ENCODE results near the gene PRKCSH. TPM values are rescaled to one million over a fixed set of nuclear protein-coding genes. Genes with fewer than 3 reads are reported as not detected.

The PRKCSH gene
- total RNA-seq, 1 donor from 2014 or later, result 405 TPM

DNA sequence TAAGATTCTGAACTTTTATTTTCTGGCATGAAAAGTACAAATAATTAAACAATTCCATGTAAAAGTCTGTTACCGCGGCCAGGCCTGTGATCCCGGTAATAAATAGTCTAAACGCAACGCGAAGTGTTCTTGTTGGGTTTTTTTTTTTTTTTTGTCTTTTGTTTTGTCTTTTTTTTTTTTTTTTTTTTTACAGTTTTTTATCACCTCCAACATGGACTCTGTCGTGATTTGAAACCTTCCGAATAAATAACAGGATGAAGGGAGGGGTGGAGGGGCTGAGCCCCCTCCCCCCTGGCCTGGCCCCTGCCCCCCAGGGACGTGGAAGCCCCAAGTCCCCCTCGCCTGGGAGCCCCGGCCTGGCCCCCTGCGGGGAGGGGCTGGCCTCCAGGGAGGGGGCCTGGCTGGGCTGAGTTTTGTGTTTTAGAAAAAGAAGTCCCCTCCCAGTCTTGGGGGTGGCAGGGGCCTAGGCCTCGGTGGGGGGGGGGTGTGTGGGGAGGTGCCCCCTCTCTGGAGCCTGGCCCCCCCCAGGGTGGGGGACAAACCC lies 16.0 kb downstream of the PRKCSH start:
- Histone ChIP-seq H3K4me3 (ENCODE audit: insufficient read depth, low read depth, low read length) (no peak overlapping the region), H3K27me3 (ENCODE audit: insufficient read depth, low read length) (no peaks in the 10 kb centered on the region), H3K79me2 (ENCODE audit: insufficient read depth, low read length) (no peaks in the 10 kb centered on the region), H3K36me3 (ENCODE audit: insufficient read depth, low read length) (no peaks in the 10 kb centered on the region), H2AFZ (ENCODE audit: low read depth, low read length) (no peak overlapping the region), H3K27ac (ENCODE audit: low read depth, low read length) (no peak overlapping the region), H3K4me2 (ENCODE audit: low read length) (no peak overlapping the region), H4K20me1 (ENCODE audit: insufficient read depth, low read length) (peaks cover 5% of the 10 kb centered on the region), H3K4me1 (ENCODE audit: insufficient read depth, low read length) (no peaks in the 10 kb centered on the region), H3K9ac (ENCODE audit: low read length) (no peak overlapping the region), H3K9me3 (ENCODE audit: insufficient read depth, low read depth, low read length) (no peaks in the 10 kb centered on the region)
- Mint-ChIP-seq H3K4me1 (ENCODE audit: low read depth, unreplicated experiment) (peaks cover 2% of the 10 kb centered on the region), H3K36me3 (ENCODE audit: low read depth, unreplicated experiment) (no peaks in the 10 kb centered on the region), H3K27me3 (ENCODE audit: low read depth, unreplicated experiment) (no peaks in the 10 kb centered on the region), H3K9me3 (ENCODE audit: unreplicated experiment) (peaks cover 1% of the 10 kb centered on the region), H3K4me3 (ENCODE audit: unreplicated experiment) (no peak overlapping the region), H3K27ac (ENCODE audit: unreplicated experiment) (no peak overlapping the region)
- no peak for FAIRE-seq
- DNase-seq (ENCODE audit: low read depth), result no peak
- no peak for TF ChIP-seq EZH2 (IDR thresholded peaks at IDR 0.05; ENCODE audit: insufficient read depth, low read length)
- TF ChIP-seq, protein P1, sequence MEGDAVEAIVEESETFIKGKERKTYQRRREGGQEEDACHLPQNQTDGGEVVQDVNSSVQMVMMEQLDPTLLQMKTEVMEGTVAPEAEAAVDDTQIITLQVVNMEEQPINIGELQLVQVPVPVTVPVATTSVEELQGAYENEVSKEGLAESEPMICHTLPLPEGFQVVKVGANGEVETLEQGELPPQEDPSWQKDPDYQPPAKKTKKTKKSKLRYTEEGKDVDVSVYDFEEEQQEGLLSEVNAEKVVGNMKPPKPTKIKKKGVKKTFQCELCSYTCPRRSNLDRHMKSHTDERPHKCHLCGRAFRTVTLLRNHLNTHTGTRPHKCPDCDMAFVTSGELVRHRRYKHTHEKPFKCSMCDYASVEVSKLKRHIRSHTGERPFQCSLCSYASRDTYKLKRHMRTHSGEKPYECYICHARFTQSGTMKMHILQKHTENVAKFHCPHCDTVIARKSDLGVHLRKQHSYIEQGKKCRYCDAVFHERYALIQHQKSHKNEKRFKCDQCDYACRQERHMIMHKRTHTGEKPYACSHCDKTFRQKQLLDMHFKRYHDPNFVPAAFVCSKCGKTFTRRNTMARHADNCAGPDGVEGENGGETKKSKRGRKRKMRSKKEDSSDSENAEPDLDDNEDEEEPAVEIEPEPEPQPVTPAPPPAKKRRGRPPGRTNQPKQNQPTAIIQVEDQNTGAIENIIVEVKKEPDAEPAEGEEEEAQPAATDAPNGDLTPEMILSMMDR (IDR thresholded peaks at IDR 0.05; ENCODE audit: insufficient read depth, low read depth, low read length), result no peak

DNA sequence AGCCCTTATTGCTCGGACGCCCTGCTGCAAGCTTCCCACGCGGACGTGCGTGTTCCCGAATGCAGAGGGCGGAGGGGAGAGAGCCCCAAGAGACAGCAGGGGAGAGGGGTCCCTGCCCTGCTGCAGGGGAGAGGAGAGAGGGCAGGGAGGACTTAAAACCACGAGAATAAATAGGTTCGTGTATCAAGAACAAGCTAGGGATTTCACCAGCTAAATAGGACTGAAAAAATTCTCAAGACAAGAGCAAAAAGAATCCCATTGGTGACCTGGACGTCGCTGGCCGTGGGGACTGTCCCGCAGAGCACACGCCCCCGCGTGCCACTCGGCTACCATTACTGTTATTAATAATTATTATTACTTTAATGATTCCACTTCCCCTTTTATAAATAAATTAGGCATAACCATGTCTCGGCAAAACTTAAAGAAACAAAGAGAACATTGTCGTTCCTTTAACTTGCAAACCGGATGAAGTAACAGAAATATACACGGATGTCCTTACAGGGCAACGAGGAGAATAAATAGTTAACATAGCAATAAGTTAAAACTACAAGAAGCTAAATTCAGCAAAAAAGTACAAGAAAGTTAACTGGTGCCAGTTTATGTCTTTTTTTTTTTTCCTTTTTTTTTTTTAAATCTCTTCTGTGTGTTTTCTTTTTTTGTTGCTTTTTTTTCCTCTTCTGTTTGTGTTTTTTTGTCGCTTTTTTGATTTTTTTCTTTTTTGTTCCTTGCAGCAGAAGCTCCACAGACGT lies 16.6 kb downstream of the PRKCSH start:
- Mint-ChIP-seq H3K9me3 (ENCODE audit: unreplicated experiment) (peaks cover 1% of the 10 kb centered on the region), H3K27me3 (ENCODE audit: low read depth, unreplicated experiment) (no peaks in the 10 kb centered on the region), H3K27ac (ENCODE audit: unreplicated experiment) (peak overlapping the region; percentile 88), H3K4me3 (ENCODE audit: unreplicated experiment) (peak overlapping the region; percentile 42), H3K36me3 (ENCODE audit: low read depth, unreplicated experiment) (no peaks in the 10 kb centered on the region), H3K4me1 (ENCODE audit: low read depth, unreplicated experiment) (peaks cover 2% of the 10 kb centered on the region)
- H3K27ac ChIP-seq (ENCODE audit: low read depth, low read length), result no peak overlapping the region
- TF ChIP-seq EZH2 (IDR thresholded peaks at IDR 0.05; ENCODE audit: insufficient read depth, low read length), result no peak
- TF ChIP-seq, protein P1 (IDR thresholded peaks at IDR 0.05; ENCODE audit: insufficient read depth, low read depth, low read length), result no peak
- H4K20me1 ChIP-seq (ENCODE audit: insufficient read depth, low read length), result no peaks in the 10 kb centered on the region
- H3K27me3 ChIP-seq (ENCODE audit: insufficient read depth, low read length), result no peaks in the 10 kb centered on the region
- no peak overlapping the region for H3K4me2 ChIP-seq (ENCODE audit: low read length)
- H3K4me1 ChIP-seq (ENCODE audit: insufficient read depth, low read length), result no peaks in the 10 kb centered on the region
- no peak for DNase-seq (ENCODE audit: low read depth)
- no peak overlapping the region for H3K4me3 ChIP-seq (ENCODE audit: insufficient read depth, low read depth, low read length)
- H3K9me3 ChIP-seq (ENCODE audit: insufficient read depth, low read depth, low read length), result no peaks in the 10 kb centered on the region
- no peak overlapping the region for H2AFZ ChIP-seq (ENCODE audit: low read depth, low read length)
- no peaks in the 10 kb centered on the region for H3K79me2 ChIP-seq (ENCODE audit: insufficient read depth, low read length)
- FAIRE-seq, result no peak
- H3K9ac ChIP-seq (ENCODE audit: low read length), result no peak overlapping the region
- H3K36me3 ChIP-seq (ENCODE audit: insufficient read depth, low read length), result no peaks in the 10 kb centered on the region

Data from astrocyte (in vitro differentiated cells and primary cell).